Cardiac septum (tissue), 1 donor: ENCODE data around the gene ABCG2. TPM values are rescaled to one million over a fixed set of nuclear protein-coding genes. Genes with fewer than 3 reads are reported as not detected.
"Not testable (repeated sequence)": the region's sequence is repeated elsewhere in the genome, so short reads cannot be mapped to it uniquely, and the experiment has no call there.

Experiments used
- DNase-seq: peaks from one replicate; pipeline ENCODE4 v3.0.0-alpha.2; 2020; ENCODE audit warnings: low spot score
- intact Hi-C: fragments of 100-400 bp; cut with DNase I; formaldehyde crosslinking; loops from one replicate; pipeline ENCODE4 v1.14.0; 2022
- total RNA-seq: library from RNA; stranded (reverse); fragmentation: NEBNext Ultra II Directional; extraction: Animal tissue kit (Norgen Biotek cat#: 25700); gene quantifications from one replicate; pipeline ENCODE4 v1.2.1, GENCODE V29; 2021
- donor health status: DM: no; HTN: no; CAD: no.

The ABCG2 gene
- total RNA-seq, 1 donor from 2014 or later, result 4.4 TPM

GRCh38 chr4:88130003-88130402, 28.4 kb downstream of the ABCG2 start:
- intact Hi-C loops, result no loop called here
- DNase-seq, result no peak

GRCh38 chr4:88122260-88122659, 36.2 kb downstream of the ABCG2 start:
- intact Hi-C loops, DNase-seq: not testable (repeated sequence)

- no peak for DNase-seq
- intact Hi-C loops, result no loop called here
These were observed 38.5 kb downstream of the ABCG2 start for GRCh38 chr4:88119943-88120342.

GRCh38 chr4:88115587-88115986, 42.9 kb downstream of the ABCG2 start:
- intact Hi-C loops, result no loop called here
- DNase-seq, result no peak

GRCh38 chr4:88112856-88113255, 45.6 kb downstream of the ABCG2 start:
- intact Hi-C loops, result no loop called here
- DNase-seq, result no peak

GRCh38 chr4:88110826-88111225, 47.6 kb downstream of the ABCG2 start:
- DNase-seq, result no peak
- intact Hi-C loops, result no loop called here

GRCh38 chr4:88109123-88109881, 49.1 kb downstream of the ABCG2 start:
- intact Hi-C loops, result no loop called here
- no peak for DNase-seq

GRCh38 chr4:88108747-88109122, 49.7 kb downstream of the ABCG2 start:
- DNase-seq, result no peak

GRCh38 chr4:88108108-88108465, 50.4 kb downstream of the ABCG2 start:
- intact Hi-C loops, DNase-seq: not testable (repeated sequence)

More at GRCh38 chr4:88108747-88109122, 49.7 kb downstream of the ABCG2 start:
- intact Hi-C loops, result no loop called here

- intact Hi-C loops, result no loop called here
- no peak for DNase-seq
These were observed 50.9 kb downstream of the ABCG2 start for GRCh38 chr4:88107406-88108107.

- intact Hi-C loops, result no loop called here
- no peak for DNase-seq
These were observed 52.2 kb downstream of the ABCG2 start for GRCh38 chr4:88106205-88106604.

- intact Hi-C loops, result no loop called here
- no peak for DNase-seq
These were observed 53.4 kb downstream of the ABCG2 start for GRCh38 chr4:88104902-88105610.

GRCh38 chr4:88102026-88102425, 56.4 kb downstream of the ABCG2 start:
- DNase-seq, result no peak

GRCh38 chr4:88101165-88101564, 57.3 kb downstream of the ABCG2 start:
- no peak for DNase-seq
- intact Hi-C loops, result no loop called here

More at GRCh38 chr4:88102026-88102425, 56.4 kb downstream of the ABCG2 start:
- intact Hi-C loops, result no loop called here

- intact Hi-C loops, result no loop called here
- DNase-seq, result no peak
These were observed 59.3 kb downstream of the ABCG2 start for GRCh38 chr4:88098993-88099752.

- intact Hi-C loops, result no loop called here
These were observed 60.7 kb downstream of the ABCG2 start for GRCh38 chr4:88097781-88098180.

GRCh38 chr4:88097301-88097700, 61.1 kb downstream of the ABCG2 start:
- no peak for DNase-seq
- intact Hi-C loops, result no loop called here

More at GRCh38 chr4:88097781-88098180, 60.7 kb downstream of the ABCG2 start:
- no peak for DNase-seq

- intact Hi-C loops, result no loop called here
- DNase-seq, result no peak
These were observed 64.6 kb downstream of the ABCG2 start for GRCh38 chr4:88093874-88094273.

- DNase-seq, result no peak
- intact Hi-C loops, result no loop called here
These were observed 67.1 kb downstream of the ABCG2 start for GRCh38 chr4:88091378-88091777.

GRCh38 chr4:88090898-88091297, 67.5 kb downstream of the ABCG2 start:
- intact Hi-C loops, result no loop called here
- DNase-seq, result no peak
